ENCODE measurements around the gene RIT2. TPM values are rescaled to one million over a fixed set of nuclear protein-coding genes. Genes with fewer than 3 reads are reported as not detected.

The RIT2 gene
- total RNA-seq, 2 donors from 2014 or later: not detected

Other genes starting within 250 kb of the RIT2 start
- gene SYT4, start 161.8 kb upstream of the RIT2 start, total RNA-seq: not detected

Data from activated T-helper 17 cell treated with anti-CD3 and anti-CD28 coated beads, Interleukin-2, amount 50 U/mL, for 72 hours (primary cell).